GM12878 (cell line): Measurements from ENCODE around the gene MED13L. TPM values are rescaled to one million over a fixed set of nuclear protein-coding genes. Genes with fewer than 3 reads are reported as not detected.

Source experiments
- ATAC-seq: fragments of 200-7000 bp; cut with Tn5 transposase; 3 replicates; pipeline ENCODE4 v1.9.1; 2020; ENCODE audit warnings: mild to moderate bottlenecking, moderate library complexity
- BruUV-seq: library from RNA; stranded (reverse); fragments of 400-500 nt; replicated peaks from 2 replicates; lab custom pipeline; 2021; lab: Mats Ljungman, UMichigan
- CTCF ChIA-PET: fragments of 300-600 bp; sonication (Branson Sonifier 250); formaldehyde crosslinking; extraction: SDS; loops from one replicate; lab custom pipeline; 2021; ENCODE audit warnings: inconsistent platforms; lab: Yijun Ruan, JAX
- POLR2A ChIA-PET: fragments of 350-600 bp; formaldehyde crosslinking; extraction: SDS; loops from one replicate; lab custom pipeline; 2021; ENCODE audit warnings: inconsistent platforms; lab: Charles Lee
- RAD21 ChIA-PET: fragments of 300-600 bp; sonication (Branson Sonifier 250); formaldehyde crosslinking; loops from one replicate; lab custom pipeline; 2023; ENCODE audit warnings: antibody characterized with exemption; ENCODE audit not compliant: unreplicated experiment; lab: Charles Lee
- SMC1A ChIA-PET: fragments of 300-600 bp; sonication (Branson Sonifier 250); formaldehyde crosslinking; loops from one replicate; lab custom pipeline; 2023; ENCODE audit not compliant: unreplicated experiment, uncharacterized antibody; lab: Charles Lee
- DNase-seq: peaks from one replicate; pipeline ENCODE4 v3.0.0-alpha.2; 2011; ENCODE audit warnings: low read depth, low spot score
- FAIRE-seq: peaks from 3 replicates; lab custom pipeline; 2011; peaks lifted over from hg19 to GRCh38; lab: Jason Lieb, UNC
- H2AFZ ChIP-seq: 2 replicates; pipeline ENCODE4 v1.6.0; 2011; ENCODE audit warnings: low read depth, low read length, control low read depth; ENCODE audit not compliant: control insufficient read depth
- H3K27ac ChIP-seq: 2 replicates; pipeline ENCODE4 v1.5.1; 2011; ENCODE audit warnings: control low read depth; ENCODE audit not compliant: control insufficient read depth, insufficient read depth
- H3K27me3 ChIP-seq, 2 experiments: replicated peaks in 1 of 2; 2 replicates each; pipeline versions ENCODE4 v1.6.0 to v1.6.1; 2011; ENCODE audit warnings: low read length in 1 of 2; ENCODE audit not compliant: control insufficient read depth in 2 of 2, insufficient read depth in 2 of 2
- H3K36me3 ChIP-seq, 2 experiments: 2 replicates each; pipeline ENCODE4 v1.5.1; 2011; ENCODE audit warnings: low read length in 1 of 2; ENCODE audit not compliant: control insufficient read depth in 2 of 2, insufficient read depth in 2 of 2
- H3K4me1 ChIP-seq: 2 replicates; pipeline ENCODE4 v1.6.1; 2011; ENCODE audit warnings: mild to moderate bottlenecking, low read length, moderate library complexity, mixed read lengths; ENCODE audit not compliant: control insufficient read depth, insufficient read depth
- H3K4me2 ChIP-seq: 2 replicates; pipeline ENCODE4 v1.6.0; 2011; ENCODE audit warnings: control low read depth; ENCODE audit not compliant: control insufficient read depth, insufficient read depth
- H3K4me3 ChIP-seq: fragments of 200-600 bp; sonication (generic); 2 replicates; pipeline ENCODE4 v1.5.1; 2016
- H3K79me2 ChIP-seq: 2 replicates; pipeline ENCODE4 v1.6.0; 2011; ENCODE audit warnings: low read length; ENCODE audit not compliant: control insufficient read depth, insufficient read depth
- H3K9ac ChIP-seq: 2 replicates; pipeline ENCODE4 v1.8.0; 2011; ENCODE audit warnings: low read length, control low read depth, mixed read lengths; ENCODE audit not compliant: control insufficient read depth, insufficient read depth
- H3K9me3 ChIP-seq: replicated peaks from 3 replicates; pipeline ENCODE4 v1.5.1; 2011; ENCODE audit warnings: mild to moderate bottlenecking, low read length; ENCODE audit not compliant: control insufficient read depth, insufficient read depth
- H4K20me1 ChIP-seq: 2 replicates; pipeline ENCODE4 v1.6.0; 2011; ENCODE audit not compliant: control insufficient read depth, insufficient read depth
- MYC ChIP-seq: IDR thresholded peaks from 2 replicates; pipeline ENCODE4 v1.6.1; 2011; ENCODE audit warnings: mild to moderate bottlenecking, low read length, moderate library complexity, inconsistent platforms; ENCODE audit not compliant: insufficient read depth, insufficient replicate concordance, insufficient read length, severe bottlenecking
- NFXL1 ChIP-seq: fragments of 450-650 bp; IDR thresholded peaks from 2 replicates; pipeline ENCODE4 v1.6.1; 2017; ENCODE audit warnings: antibody characterized with exemption, mild to moderate bottlenecking, borderline replicate concordance
- SMC3 ChIP-seq: IDR thresholded peaks from 2 replicates; pipeline ENCODE4 v1.6.1; 2011; ENCODE audit warnings: low read length, improper control_type of control experiment, borderline replicate concordance
- WGBS: methylation state at CpG from one replicate; pipeline ENCODE4 v1.1.6; 2016; ENCODE audit warnings: low lambda C conversion rate; ENCODE audit not compliant: insufficient replicate concordance, insufficient coverage; ENCODE audit errors: missing lambda C conversion rate; 5-methylcytosine and 5-hydroxymethylcytosine counted together
- in situ Hi-C: fragments of 300-500 bp; cut with MboI; formaldehyde crosslinking; loops from 9 replicates; pipeline ENCODE4 v1.14.3; 2018; ENCODE audit warnings: mixed read lengths
- intact Hi-C: fragments of 100-400 bp; cut with micrococcal nuclease; formaldehyde crosslinking; loops from one replicate; pipeline ENCODE4 v1.14.2; 2022; ENCODE audit not compliant: unreplicated experiment
- polyA plus RNA-seq, 11 experiments: library from polyadenylated mRNA; depleted of rRNA in 4 of 11; unstranded in 6 of 11; stranded (reverse) in 5 of 11; fragments of >200 nt; fragmentation: Nextera tagmentation in 4 of 11; fragmentation: Illumina TruSeq in 1 of 11; extraction: Ambion mirVana in 4 of 11; extraction: Trizol in 1 of 11; gene quantifications; 1 replicate in 1 of 11; 2 replicates in 10 of 11; pipeline versions ENCODE4 v1.2.1 to v1.2.3, GENCODE V29; 2011 to 2016; ENCODE audit warnings: inconsistent platforms in 2 of 11, missing spikeins in 2 of 11, low read depth in 1 of 11
- total RNA-seq, 4 experiments: library from RNA; depleted of rRNA in 3 of 4; stranded (reverse); fragments of >200 nt in 3 of 4; fragmentation: Illumina TruSeq in 1 of 4; extraction: Trizol in 1 of 4; gene quantifications; 2 replicates each; pipeline versions ENCODE4 v1.2.1 to v1.2.3, GENCODE V29; 2013 to 2021
- TF ChIP-seq, protein P1 (sequence below): IDR thresholded peaks from 2 replicates; pipeline ENCODE4 v1.6.1; 2011; ENCODE audit warnings: low read depth, low read length, improper control_type of control experiment, borderline replicate concordance
- TF ChIP-seq, protein P2 (sequence below): fragments of 450-650 bp; IDR thresholded peaks from 2 replicates; pipeline ENCODE4 v1.6.1; 2014; ENCODE audit warnings: mild to moderate bottlenecking

The MED13L gene
- total and polyA plus RNA-seq, 10 of the 15 experiments (the other 5 are each of a cell fraction or from before 2014, with no cell fraction given): 3.7 to 30.1 (median 9.1) TPM

DNA sequence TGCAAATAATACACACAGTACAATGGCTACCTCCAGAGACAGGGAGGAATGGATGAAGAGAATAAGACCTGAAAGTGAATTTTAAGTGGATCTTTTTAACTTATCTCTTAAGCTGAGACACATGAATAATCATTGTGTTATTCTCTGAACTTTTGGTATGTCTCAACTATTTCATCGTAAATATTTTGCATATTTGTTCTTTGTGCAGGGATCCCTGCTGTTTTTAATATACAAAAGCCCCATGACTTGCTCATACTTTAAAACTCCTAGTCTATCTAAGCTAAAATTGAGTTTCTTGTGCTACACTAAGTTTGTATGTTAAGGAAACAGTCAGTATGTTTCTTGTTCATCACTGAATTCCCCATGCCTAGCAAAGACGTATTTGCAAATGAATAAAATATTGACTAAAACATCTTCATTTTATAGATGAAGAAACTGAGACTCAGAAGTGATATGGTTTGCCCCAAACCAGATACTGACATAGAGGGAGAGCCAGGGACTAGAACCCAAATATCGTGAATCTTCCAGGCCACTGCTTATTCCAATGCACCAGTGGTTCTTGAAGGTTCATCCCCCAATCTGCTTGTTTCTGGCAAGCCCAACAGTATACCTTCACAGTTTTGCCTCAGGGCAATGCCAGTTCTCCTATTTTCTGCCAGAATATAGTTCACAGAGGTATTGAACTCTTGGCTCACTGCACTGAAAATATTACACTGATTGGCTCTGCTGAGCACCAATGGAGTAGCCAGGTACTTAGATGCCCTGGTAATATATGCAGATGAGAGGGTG is 356.9 kb downstream of the MED13L start:
- CTCF ChIA-PET: interaction anchor here (3.1 kb wide), 1 partner anchor 1940 kb away, joined by 18 read pairs; no protein-coding TSS in a partner anchor
- FAIRE-seq: no peak
- in situ Hi-C loops: no loop called here

DNA sequence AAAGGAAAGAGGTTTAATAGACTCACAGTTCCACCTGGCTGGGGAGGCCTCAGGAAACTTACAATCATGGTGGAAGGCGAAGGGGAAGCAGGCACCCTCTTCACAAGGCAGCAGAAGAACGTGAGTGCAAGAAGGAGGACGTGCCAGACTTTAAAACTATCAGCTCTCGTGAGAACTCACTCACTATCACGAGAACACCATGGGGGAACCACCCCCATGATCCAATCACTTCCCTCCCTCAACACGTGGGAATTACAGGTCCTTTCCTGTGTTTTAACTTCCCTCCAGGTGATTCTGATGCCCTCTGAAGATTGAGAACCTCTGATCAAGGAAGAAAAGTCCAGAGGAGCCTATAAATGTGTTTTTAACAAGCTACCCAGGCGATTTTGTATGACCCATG is 358.7 kb downstream of the MED13L start:
- Histone ChIP-seq H2AFZ (no peak overlapping the region), H3K36me3 (no peaks in the 10 kb centered on the region), H3K4me2 (no peak overlapping the region), H3K27ac (no peak overlapping the region), H3K9me3 (peaks cover 2% of the 10 kb centered on the region; the same call in 2 of the 3 replicates), H3K4me1 (no peaks in the 10 kb centered on the region), H3K79me2 (no peaks in the 10 kb centered on the region), H3K27me3 (no peaks in the 10 kb centered on the region), H3K4me3 (no peak overlapping the region), H4K20me1 (no peaks in the 10 kb centered on the region), H3K9ac (no peak overlapping the region)
- ChIA-PET RAD21 (interaction anchor here (0.5 to 1.6 kb wide), 3 partner anchors 168 to 1938 kb away, joined by 3 to 7 read pairs (median 4); no protein-coding TSS in a partner anchor), CTCF (interaction anchor here (0.8 to 3.1 kb wide), 12 partner anchors 10 to 1938 kb away, joined by 3 to 22 read pairs (median 6); no protein-coding TSS in a partner anchor), POLR2A (no interaction called here), SMC1A (interaction anchor here (1.4 to 2.9 kb wide), 4 partner anchors 10 to 1939 kb away, joined by 6 to 18 read pairs (median 7); no protein-coding TSS in a partner anchor)
- intact Hi-C loops (loop anchor here (5.0 to 10.0 kb wide), 2 partner anchors 124 to 1936 kb away; no protein-coding TSS in a partner anchor), in situ Hi-C loops (loop anchor here (5.0 to 10.0 kb wide), 3 partner anchors 1256 to 1934 kb away; no protein-coding TSS in a partner anchor)
- FAIRE-seq: no peak
- no peak for ATAC-seq
- BruUV-seq: no TSS peak
- no peak for DNase-seq
- WGBS: 3% methylated on average over 6 of the region's 7 CpGs
- TF ChIP-seq NFXL1: no peak
- TF ChIP-seq, protein P1, sequence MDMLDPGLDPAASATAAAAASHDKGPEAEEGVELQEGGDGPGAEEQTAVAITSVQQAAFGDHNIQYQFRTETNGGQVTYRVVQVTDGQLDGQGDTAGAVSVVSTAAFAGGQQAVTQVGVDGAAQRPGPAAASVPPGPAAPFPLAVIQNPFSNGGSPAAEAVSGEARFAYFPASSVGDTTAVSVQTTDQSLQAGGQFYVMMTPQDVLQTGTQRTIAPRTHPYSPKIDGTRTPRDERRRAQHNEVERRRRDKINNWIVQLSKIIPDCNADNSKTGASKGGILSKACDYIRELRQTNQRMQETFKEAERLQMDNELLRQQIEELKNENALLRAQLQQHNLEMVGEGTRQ: no peak

More for the DNA sequence above, 356.9 kb downstream of the MED13L start:
- ATAC-seq: no peak
- Histone ChIP-seq H3K4me2 (no peak overlapping the region), H3K27ac (no peak overlapping the region), H3K9ac (no peak overlapping the region), H2AFZ (no peak overlapping the region), H4K20me1 (no peaks in the 10 kb centered on the region), H3K4me1 (no peaks in the 10 kb centered on the region), H3K9me3 (peaks cover 2% of the 10 kb centered on the region; the same call in 2 of the 3 replicates), H3K79me2 (no peaks in the 10 kb centered on the region), H3K27me3 (no peaks in the 10 kb centered on the region; a peak in 2 of 4 replicates), H3K4me3 (no peak overlapping the region), H3K36me3 (no peaks in the 10 kb centered on the region)
- WGBS: 8% methylated on average over 3 of the region's 3 CpGs
- no peak for DNase-seq
- ChIA-PET SMC1A (no interaction called here), POLR2A (no interaction called here), RAD21 (no interaction called here)
- BruUV-seq: no TSS peak
- intact Hi-C loops: no loop called here
- TF ChIP-seq, protein P2, sequence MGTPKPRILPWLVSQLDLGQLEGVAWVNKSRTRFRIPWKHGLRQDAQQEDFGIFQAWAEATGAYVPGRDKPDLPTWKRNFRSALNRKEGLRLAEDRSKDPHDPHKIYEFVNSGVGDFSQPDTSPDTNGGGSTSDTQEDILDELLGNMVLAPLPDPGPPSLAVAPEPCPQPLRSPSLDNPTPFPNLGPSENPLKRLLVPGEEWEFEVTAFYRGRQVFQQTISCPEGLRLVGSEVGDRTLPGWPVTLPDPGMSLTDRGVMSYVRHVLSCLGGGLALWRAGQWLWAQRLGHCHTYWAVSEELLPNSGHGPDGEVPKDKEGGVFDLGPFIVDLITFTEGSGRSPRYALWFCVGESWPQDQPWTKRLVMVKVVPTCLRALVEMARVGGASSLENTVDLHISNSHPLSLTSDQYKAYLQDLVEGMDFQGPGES: no peak
- TF ChIP-seq MYC (no peak), SMC3 (no peak)
